H9 (cell line): Measurements from ENCODE around the gene MXRA7. TPM values are rescaled to one million over a fixed set of nuclear protein-coding genes. Genes with fewer than 3 reads are reported as not detected.
"Not testable (repeated sequence)": the region's sequence is repeated elsewhere in the genome, so short reads cannot be mapped to it uniquely, and the experiment has no call there.

Experiments
- DNase-seq: peaks from one replicate; pipeline ENCODE4 v3.0.0-alpha.2; 2017
- H2AFZ ChIP-seq: one replicate; pipeline ENCODE4 v1.6.1; 2013; ENCODE audit warnings: mild to moderate bottlenecking, low read length, control low read depth, moderate library complexity
- H2AK5ac ChIP-seq: 2 replicates; pipeline ENCODE4 v1.6.1; 2013; ENCODE audit warnings: low read length, control low read depth, mixed read lengths; ENCODE audit not compliant: insufficient read length
- H2BK120ac ChIP-seq: one replicate; pipeline ENCODE4 v1.6.1; 2013; ENCODE audit warnings: low read depth, mild to moderate bottlenecking, low read length, control low read depth, inconsistent platforms; ENCODE audit not compliant: poor library complexity, severe bottlenecking
- H2BK12ac ChIP-seq: 2 replicates; pipeline ENCODE4 v1.6.1; 2013; ENCODE audit warnings: low read length, control low read depth, mixed read lengths, low read depth; ENCODE audit not compliant: insufficient read length
- H2BK15ac ChIP-seq: 2 replicates; pipeline ENCODE4 v1.6.1; 2013; ENCODE audit warnings: low read depth, low read length, control low read depth
- H2BK20ac ChIP-seq: one replicate; pipeline ENCODE4 v1.6.1; 2013; ENCODE audit warnings: low read depth, mild to moderate bottlenecking, low read length, control low read depth, inconsistent platforms; ENCODE audit not compliant: poor library complexity, severe bottlenecking
- H2BK5ac ChIP-seq: 2 replicates; pipeline ENCODE4 v1.6.1; 2013; ENCODE audit warnings: low read length, control low read depth, mixed read lengths; ENCODE audit not compliant: insufficient read length
- H3K14ac ChIP-seq: 2 replicates; pipeline ENCODE4 v1.6.1; 2013; ENCODE audit warnings: low read length, control low read depth; ENCODE audit not compliant: insufficient read depth
- H3K18ac ChIP-seq: 2 replicates; pipeline ENCODE4 v1.6.1; 2013; ENCODE audit warnings: low read depth, mild to moderate bottlenecking, mixed read lengths, low read length, control low read depth; ENCODE audit not compliant: insufficient read length
- H3K23ac ChIP-seq: 2 replicates; pipeline ENCODE4 v1.6.1; 2013; ENCODE audit warnings: low read length, control low read depth, mixed read lengths, low read depth; ENCODE audit not compliant: insufficient read length
- H3K23me2 ChIP-seq: 2 replicates; pipeline ENCODE4 v1.6.1; 2013; ENCODE audit warnings: low read depth, mild to moderate bottlenecking, mixed read lengths, low read length, control low read depth; ENCODE audit not compliant: insufficient read length, poor library complexity, severe bottlenecking
- H3K27ac ChIP-seq: 2 replicates; pipeline ENCODE4 v1.5.1; 2013; ENCODE audit warnings: low read length, control low read depth, mixed read lengths, low read depth; ENCODE audit not compliant: insufficient read length
- H3K27me3 ChIP-seq: 2 replicates; pipeline ENCODE4 v1.6.1; 2013; ENCODE audit warnings: low read length, control low read depth, inconsistent platforms; ENCODE audit not compliant: insufficient read depth
- H3K4ac ChIP-seq: 2 replicates; pipeline ENCODE4 v1.6.1; 2013; ENCODE audit warnings: low read depth, mild to moderate bottlenecking, control low read depth, inconsistent platforms, low read length, moderate library complexity
- H3K4me1 ChIP-seq: 2 replicates; pipeline ENCODE4 v1.6.1; 2013; ENCODE audit warnings: low read length, control low read depth, inconsistent platforms; ENCODE audit not compliant: insufficient read depth
- H3K4me2 ChIP-seq: 2 replicates; pipeline ENCODE4 v1.6.1; 2013; ENCODE audit warnings: low read length, control low read depth, mixed read lengths; ENCODE audit not compliant: insufficient read length, insufficient read depth
- H3K56ac ChIP-seq: 2 replicates; pipeline ENCODE4 v1.6.1; 2013; ENCODE audit warnings: low read depth, mild to moderate bottlenecking, mixed read lengths, low read length, control low read depth; ENCODE audit not compliant: insufficient read length
- H3K79me1 ChIP-seq: 2 replicates; pipeline ENCODE4 v1.6.1; 2013; ENCODE audit warnings: low read depth, mild to moderate bottlenecking, moderate library complexity, low read length, control low read depth, inconsistent platforms; ENCODE audit not compliant: insufficient read depth, poor library complexity, severe bottlenecking
- H3K79me2 ChIP-seq: 2 replicates; pipeline ENCODE4 v1.6.1; 2013; ENCODE audit warnings: low read length, control low read depth, inconsistent platforms; ENCODE audit not compliant: insufficient read depth
- H3K9ac ChIP-seq: 2 replicates; pipeline ENCODE4 v1.6.1; 2013; ENCODE audit warnings: low read length, control low read depth, mixed read lengths; ENCODE audit not compliant: insufficient read length; ENCODE audit errors: extremely low read depth
- H3K9me3 ChIP-seq: one replicate; pipeline ENCODE4 v1.6.1; 2013; ENCODE audit warnings: low read depth, low read length, inconsistent platforms; ENCODE audit not compliant: control insufficient read depth
- H3T11ph ChIP-seq: one replicate; pipeline ENCODE4 v1.6.1; 2013; ENCODE audit warnings: mild to moderate bottlenecking, low read length, control low read depth, inconsistent platforms
- H4K20me1 ChIP-seq: one replicate; pipeline ENCODE4 v1.6.1; 2013; ENCODE audit not compliant: control insufficient read depth, insufficient read length, insufficient read depth
- H4K5ac ChIP-seq: 2 replicates; pipeline ENCODE4 v1.6.1; 2013; ENCODE audit warnings: low read depth, mild to moderate bottlenecking, mixed read lengths, low read length, control low read depth; ENCODE audit not compliant: insufficient read length
- H4K8ac ChIP-seq: replicated peaks from 2 replicates; pipeline ENCODE4 v1.6.1; 2013; ENCODE audit warnings: low read length, control low read depth, mixed read lengths, low read depth; ENCODE audit not compliant: insufficient read length
- H4K91ac ChIP-seq: 2 replicates; pipeline ENCODE4 v1.6.1; 2013; ENCODE audit warnings: low read depth, mild to moderate bottlenecking, moderate library complexity, mixed read lengths, low read length, control low read depth; ENCODE audit not compliant: insufficient read length
- H3K27ac Mint-ChIP-seq, 3 experiments: 2 replicates in 2 of 3; 3 replicates in 1 of 3; pipeline ENCODE4 v1.8.0; 2020 to 2021; ENCODE audit warnings: mixed read lengths in 3 of 3, mild to moderate bottlenecking in 1 of 3, moderate library complexity in 1 of 3
- H3K27me3 Mint-ChIP-seq: 2 replicates; pipeline ENCODE4 v1.8.0; 2021; ENCODE audit warnings: low read depth, mild to moderate bottlenecking, moderate library complexity, mixed read lengths
- H3K36me3 Mint-ChIP-seq, 3 experiments: 2 replicates in 2 of 3; 3 replicates in 1 of 3; pipeline ENCODE4 v1.8.0; 2020 to 2021; ENCODE audit warnings: low read depth in 3 of 3, mixed read lengths in 3 of 3; ENCODE audit not compliant: insufficient read depth in 1 of 3
- H3K4me1 Mint-ChIP-seq, 2 experiments: 2 replicates each; pipeline ENCODE4 v1.8.0; 2020; ENCODE audit warnings: mixed read lengths in 2 of 2
- H3K4me3 Mint-ChIP-seq, 2 experiments: 2 replicates in 1 of 2; 3 replicates in 1 of 2; pipeline ENCODE4 v1.8.0; 2020 to 2021; ENCODE audit warnings: mild to moderate bottlenecking in 2 of 2, mixed read lengths in 2 of 2, moderate library complexity in 1 of 2
- H3K9me3 Mint-ChIP-seq, 2 experiments: 2 replicates in 1 of 2; 3 replicates in 1 of 2; pipeline ENCODE4 v1.8.0; 2020; ENCODE audit warnings: mild to moderate bottlenecking in 2 of 2, mixed read lengths in 2 of 2, moderate library complexity in 1 of 2
- CTCF ChIP-seq: fragments of 200-600 bp; sonication (generic); conservative IDR thresholded peaks from 3 replicates; pipeline ENCODE4 v1.8.0; 2021; ENCODE audit warnings: antibody characterized with exemption, mild to moderate bottlenecking
- WGBS: extraction: QIAGEN DNeasy Blood & Tissue Kit; methylation state at CpG from one replicate; pipeline ENCODE4 v1.1.7; 2013; ENCODE audit warnings: missing lambda C conversion rate, low lambda C conversion rate, mixed read lengths; ENCODE audit not compliant: insufficient read length; ENCODE audit errors: extremely low coverage; 5-methylcytosine and 5-hydroxymethylcytosine counted together
- total RNA-seq: library from RNA; stranded (reverse); gene quantifications from 2 replicates; pipeline ENCODE4 v1.2.1, GENCODE V29; 2021

Gene MXRA7
- total RNA-seq, 1 experiment from 2014 or later: 28.2 TPM

DNA sequence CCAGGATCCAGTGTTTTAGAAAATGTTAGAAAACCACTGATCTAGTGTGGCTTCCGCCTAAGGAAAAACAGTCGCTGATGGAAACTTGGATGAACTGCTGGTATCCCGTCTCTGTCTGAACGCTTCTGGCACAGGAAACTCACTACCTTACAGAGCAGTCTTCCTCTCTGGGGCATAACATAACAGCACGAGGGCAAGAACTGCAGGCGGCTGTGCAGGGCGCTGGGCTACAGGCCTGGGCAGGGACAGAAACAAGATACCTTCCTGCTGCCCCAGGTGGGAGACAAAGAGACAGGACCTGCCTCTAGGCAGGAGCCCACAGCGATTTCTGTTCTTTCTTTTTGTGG is 10.5 kb downstream of the MXRA7 start:
- Mint-ChIP-seq H3K27ac (peak overlapping the region in 2 of 3 experiments; percentile 50 to 54; a peak in 4 of 7 replicates), H3K9me3 (no peaks in the 10 kb centered on the region), H3K4me3 (no peak overlapping the region; a peak in 1 of 5 replicates), H3K36me3 (no peaks in the 10 kb centered on the region), H3K4me1 (peaks cover 35 to 58% of the 10 kb centered on the region in 2 experiments), H3K27me3 (peaks cover 2% of the 10 kb centered on the region)
- Histone ChIP-seq H2AK5ac (no peak overlapping the region), H3K4me1 (peaks cover 5% of the 10 kb centered on the region; the same call in 1 of the 2 replicates), H2BK12ac (no peak overlapping the region), H3K23me2 (peaks cover 3% of the 10 kb centered on the region), H3K9me3 (no peaks in the 10 kb centered on the region), H3K27ac (no peak overlapping the region), H3K23ac (no peak overlapping the region), H3K4me2 (no peak overlapping the region), H4K8ac (no peak overlapping the region), H2BK20ac (no peak overlapping the region), H3K79me1 (no peaks in the 10 kb centered on the region), H3T11ph (no peak overlapping the region), H3K14ac (no peak overlapping the region), H3K4ac (no peak overlapping the region), H2BK5ac (no peak overlapping the region), H4K20me1 (no peaks in the 10 kb centered on the region), H3K27me3 (no peaks in the 10 kb centered on the region), H3K56ac (no peak overlapping the region), H3K9ac (no peak overlapping the region), H2AFZ (no peak overlapping the region), H3K79me2 (no peaks in the 10 kb centered on the region), H2BK15ac (no peak overlapping the region), H2BK120ac (no peak overlapping the region), H4K5ac (no peak overlapping the region), H4K91ac (no peak overlapping the region), H3K18ac (peak overlapping the region; percentile 37)
- TF ChIP-seq CTCF: no peak
- DNase-seq: no peak
- WGBS: no CpG with 5 or more reads among the region's 8 CpGs

GRCh38 chr17:76698466-76698977 is 12.2 kb downstream of the MXRA7 start:
- not testable (repeated sequence) for H3K23ac ChIP-seq, H3K36me3 Mint-ChIP-seq, H3K79me2 ChIP-seq, H3K27me3 ChIP-seq, H4K20me1 ChIP-seq, H2BK15ac ChIP-seq, H2AFZ ChIP-seq, H3K4me2 ChIP-seq, H3T11ph ChIP-seq, H2BK12ac ChIP-seq, H4K8ac ChIP-seq, H3K27ac ChIP-seq, H3K79me1 ChIP-seq, H3K18ac ChIP-seq, H3K9ac ChIP-seq, H2BK20ac ChIP-seq, H3K23me2 ChIP-seq, H2BK120ac ChIP-seq, H4K5ac ChIP-seq, H3K4ac ChIP-seq, DNase-seq, H2BK5ac ChIP-seq, H4K91ac ChIP-seq, H2AK5ac ChIP-seq, H3K9me3 ChIP-seq, H3K27me3 Mint-ChIP-seq, H3K4me3 Mint-ChIP-seq, H3K14ac ChIP-seq, H3K4me1 ChIP-seq, H3K9me3 Mint-ChIP-seq, H3K56ac ChIP-seq
- WGBS: no CpG with 5 or more reads among the region's 7 CpGs
- peak overlapping the region in 1 of 3 experiments; percentile 40; a peak in 1 of 7 replicates for H3K27ac Mint-ChIP-seq
- peaks cover 35 to 63% of the 10 kb centered on the region in 2 experiments for H3K4me1 Mint-ChIP-seq
